Adipocyte (in vitro differentiated cells): ENCODE data around the gene USPL1.

Experiments
- DNase-seq: peaks from one replicate; pipeline ENCODE4 v3.0.0-alpha.2; 2015; ENCODE audit warnings: low read depth
- H3K27me3 ChIP-seq: replicated peaks from 2 replicates; pipeline ENCODE4 v1.7.0; 2013; ENCODE audit warnings: mild to moderate bottlenecking, low read length, moderate library complexity; ENCODE audit not compliant: control insufficient read depth, insufficient read depth
- H3K36me3 ChIP-seq: 2 replicates; pipeline ENCODE4 v1.7.0; 2013; ENCODE audit warnings: low read length, mild to moderate bottlenecking, moderate library complexity; ENCODE audit not compliant: control insufficient read depth, insufficient read depth, severe bottlenecking
- H3K4me1 ChIP-seq: 2 replicates; pipeline ENCODE4 v1.7.0; 2013; ENCODE audit warnings: mild to moderate bottlenecking, low read length, moderate library complexity; ENCODE audit not compliant: control insufficient read depth, insufficient read depth
- H3K4me3 ChIP-seq: 2 replicates; pipeline ENCODE4 v1.7.0; 2013; ENCODE audit warnings: mild to moderate bottlenecking, low read length, moderate library complexity
- H3K9ac ChIP-seq: 2 replicates; pipeline ENCODE4 v1.7.0; 2013; ENCODE audit warnings: mild to moderate bottlenecking, low read length, moderate library complexity
- H3K9me3 ChIP-seq: 2 replicates; pipeline ENCODE4 v1.7.0; 2013; ENCODE audit warnings: mild to moderate bottlenecking, low read length, moderate library complexity; ENCODE audit not compliant: control insufficient read depth

Gene USPL1

GRCh38 chr13:30616927-30617314, 799 bp upstream of the USPL1 start:
- peak; percentile 94 for DNase-seq
- peaks cover 1% of the 10 kb centered on the region for H3K36me3 ChIP-seq

GRCh38 chr13:30618186-30618929, 638 bp downstream of the USPL1 start:
- peak overlapping the region; percentile 94 for H3K9ac ChIP-seq
- H3K9me3 ChIP-seq, result no peaks in the 10 kb centered on the region
- peak; percentile 54 for DNase-seq
- H3K27me3 ChIP-seq, result no peaks in the 10 kb centered on the region
- peaks cover 33% of the 10 kb centered on the region for H3K4me1 ChIP-seq
- peak overlapping the region; percentile 96 for H3K4me3 ChIP-seq
- peaks cover 13% of the 10 kb centered on the region for H3K36me3 ChIP-seq

More at GRCh38 chr13:30616927-30617314, 799 bp upstream of the USPL1 start:
- peak overlapping the region; percentile 96 for H3K4me3 ChIP-seq
- H3K9me3 ChIP-seq, result no peaks in the 10 kb centered on the region
- peaks cover 33% of the 10 kb centered on the region for H3K4me1 ChIP-seq
- H3K9ac ChIP-seq, result peak overlapping the region; percentile 100
- no peaks in the 10 kb centered on the region for H3K27me3 ChIP-seq

- H3K9ac ChIP-seq, result peak overlapping the region; percentile 94
- H3K4me3 ChIP-seq, result peak overlapping the region; percentile 96
- H3K27me3 ChIP-seq, result no peaks in the 10 kb centered on the region
- H3K36me3 ChIP-seq, result peaks cover 16% of the 10 kb centered on the region
- no peak for DNase-seq
- no peaks in the 10 kb centered on the region for H3K9me3 ChIP-seq
- H3K4me1 ChIP-seq, result peaks cover 33% of the 10 kb centered on the region
Observed at GRCh38 chr13:30618930-30619279, 1.2 kb downstream of the USPL1 start.

GRCh38 chr13:30619731-30620130, 2.0 kb downstream of the USPL1 start:
- Histone ChIP-seq H3K36me3 (peaks cover 20% of the 10 kb centered on the region), H3K27me3 (no peaks in the 10 kb centered on the region), H3K9ac (peak overlapping the region; percentile 94), H3K4me1 (peaks cover 33% of the 10 kb centered on the region), H3K9me3 (no peaks in the 10 kb centered on the region), H3K4me3 (peak overlapping the region; percentile 96)
- no peak for DNase-seq

GRCh38 chr13:30620941-30621340, 3.2 kb downstream of the USPL1 start:
- H3K9ac ChIP-seq, result no peak overlapping the region
- no peak overlapping the region for H3K4me3 ChIP-seq
- peaks cover 22% of the 10 kb centered on the region for H3K36me3 ChIP-seq
- H3K9me3 ChIP-seq, result no peaks in the 10 kb centered on the region
- H3K27me3 ChIP-seq, result no peaks in the 10 kb centered on the region
- H3K4me1 ChIP-seq, result peaks cover 26% of the 10 kb centered on the region
- no peak for DNase-seq

GRCh38 chr13:30622551-30622950, 4.8 kb downstream of the USPL1 start:
- Histone ChIP-seq H3K4me1 (peaks cover 26% of the 10 kb centered on the region), H3K9me3 (no peaks in the 10 kb centered on the region), H3K27me3 (no peaks in the 10 kb centered on the region), H3K9ac (no peak overlapping the region), H3K36me3 (peaks cover 24% of the 10 kb centered on the region), H3K4me3 (no peak overlapping the region)
- DNase-seq, result no peak

- Histone ChIP-seq H3K4me1 (peaks cover 26% of the 10 kb centered on the region), H3K27me3 (no peaks in the 10 kb centered on the region), H3K9me3 (no peaks in the 10 kb centered on the region), H3K36me3 (peaks cover 24% of the 10 kb centered on the region), H3K4me3 (no peak overlapping the region), H3K9ac (no peak overlapping the region)
- DNase-seq, result no peak
Observed at GRCh38 chr13:30623392-30623791, 5.7 kb downstream of the USPL1 start.

- Histone ChIP-seq H3K36me3 (peaks cover 37% of the 10 kb centered on the region), H3K4me1 (peaks cover 15% of the 10 kb centered on the region), H3K9me3 (no peaks in the 10 kb centered on the region), H3K9ac (no peak overlapping the region), H3K4me3 (no peak overlapping the region), H3K27me3 (no peaks in the 10 kb centered on the region)
- DNase-seq, result no peak
Observed at GRCh38 chr13:30624630-30625029, 6.9 kb downstream of the USPL1 start.

- Histone ChIP-seq H3K27me3 (no peaks in the 10 kb centered on the region), H3K36me3 (peaks cover 55% of the 10 kb centered on the region), H3K4me1 (peaks cover under 1% of the 10 kb centered on the region), H3K9ac (no peak overlapping the region), H3K4me3 (no peak overlapping the region), H3K9me3 (no peaks in the 10 kb centered on the region)
- DNase-seq, result no peak
Observed at GRCh38 chr13:30629527-30629926, 11.8 kb downstream of the USPL1 start.

GRCh38 chr13:30633861-30634260, 16.1 kb downstream of the USPL1 start:
- H3K27me3 ChIP-seq, result no peaks in the 10 kb centered on the region
- H3K9ac ChIP-seq, result no peak overlapping the region
- no peak for DNase-seq
- H3K9me3 ChIP-seq, result no peaks in the 10 kb centered on the region
- no peak overlapping the region for H3K4me3 ChIP-seq
- H3K4me1 ChIP-seq, result peaks cover 40% of the 10 kb centered on the region
- peaks cover 48% of the 10 kb centered on the region for H3K36me3 ChIP-seq

GRCh38 chr13:30634838-30635237, 17.1 kb downstream of the USPL1 start:
- Histone ChIP-seq H3K9ac (no peak overlapping the region), H3K4me1 (peaks cover 48% of the 10 kb centered on the region), H3K4me3 (peak overlapping the region; percentile 62), H3K36me3 (peaks cover 41% of the 10 kb centered on the region), H3K9me3 (no peaks in the 10 kb centered on the region), H3K27me3 (no peaks in the 10 kb centered on the region)
- no peak for DNase-seq

GRCh38 chr13:30638301-30638700, 20.6 kb downstream of the USPL1 start:
- Histone ChIP-seq H3K4me3 (no peak overlapping the region), H3K9ac (no peak overlapping the region), H3K9me3 (no peaks in the 10 kb centered on the region), H3K4me1 (peaks cover 52% of the 10 kb centered on the region), H3K27me3 (no peaks in the 10 kb centered on the region), H3K36me3 (peaks cover 34% of the 10 kb centered on the region)
- no peak for DNase-seq
